ENCODE data around the gene PPP1R1B. TPM values are rescaled to one million over a fixed set of nuclear protein-coding genes. Genes with fewer than 3 reads are reported as not detected.

Gene PPP1R1B
- total RNA-seq, 1 experiment from 2014 or later = 8.2 TPM

- CTCF ChIA-PET = no interaction called here
- no peak overlapping the region for H3K27ac ChIP-seq (ENCODE audit: low read depth, low read length, poor library complexity, severe bottlenecking)
- H3K9me3 ChIP-seq (ENCODE audit: low read depth, low read length, poor library complexity, severe bottlenecking) = no peaks in the 10 kb centered on the region
- no peaks in the 10 kb centered on the region for H3K4me1 ChIP-seq (ENCODE audit: insufficient read depth, low read length, poor library complexity, severe bottlenecking)
- H3K36me3 ChIP-seq (ENCODE audit: insufficient read depth, low read length, poor library complexity, severe bottlenecking) = no peaks in the 10 kb centered on the region
- POLR2A ChIA-PET (ENCODE audit: low non-redundant PET) = no interaction called here
- DNase-seq (ENCODE audit: low spot score) = no peak
- intact Hi-C loops (cut with micrococcal nuclease; ENCODE audit: unreplicated experiment) = no loop called here
- peaks cover 37% of the 10 kb centered on the region for H3K27me3 ChIP-seq (replicated peaks; ENCODE audit: insufficient read depth, low read depth, low read length, poor library complexity)
- no peak for TF ChIP-seq EZH2 (IDR thresholded peaks at IDR 0.05; ENCODE audit: borderline replicate concordance, low read depth, low read length, poor library complexity, severe bottlenecking)
- TF ChIP-seq, protein P1, sequence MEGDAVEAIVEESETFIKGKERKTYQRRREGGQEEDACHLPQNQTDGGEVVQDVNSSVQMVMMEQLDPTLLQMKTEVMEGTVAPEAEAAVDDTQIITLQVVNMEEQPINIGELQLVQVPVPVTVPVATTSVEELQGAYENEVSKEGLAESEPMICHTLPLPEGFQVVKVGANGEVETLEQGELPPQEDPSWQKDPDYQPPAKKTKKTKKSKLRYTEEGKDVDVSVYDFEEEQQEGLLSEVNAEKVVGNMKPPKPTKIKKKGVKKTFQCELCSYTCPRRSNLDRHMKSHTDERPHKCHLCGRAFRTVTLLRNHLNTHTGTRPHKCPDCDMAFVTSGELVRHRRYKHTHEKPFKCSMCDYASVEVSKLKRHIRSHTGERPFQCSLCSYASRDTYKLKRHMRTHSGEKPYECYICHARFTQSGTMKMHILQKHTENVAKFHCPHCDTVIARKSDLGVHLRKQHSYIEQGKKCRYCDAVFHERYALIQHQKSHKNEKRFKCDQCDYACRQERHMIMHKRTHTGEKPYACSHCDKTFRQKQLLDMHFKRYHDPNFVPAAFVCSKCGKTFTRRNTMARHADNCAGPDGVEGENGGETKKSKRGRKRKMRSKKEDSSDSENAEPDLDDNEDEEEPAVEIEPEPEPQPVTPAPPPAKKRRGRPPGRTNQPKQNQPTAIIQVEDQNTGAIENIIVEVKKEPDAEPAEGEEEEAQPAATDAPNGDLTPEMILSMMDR (conservative IDR thresholded peaks at IDR 0.05; ENCODE audit: low read depth, low read length) = no peak
- no peak overlapping the region for H3K4me3 ChIP-seq (ENCODE audit: low read depth, low read length, poor library complexity, severe bottlenecking)
- no TSS peak for BruUV-seq (replicated peaks)
These were observed 33.4 kb upstream of the PPP1R1B start for GRCh38 chr17:39593371-39593770.

- peaks cover 56% of the 10 kb centered on the region for H3K27me3 ChIP-seq (replicated peaks; ENCODE audit: insufficient read depth, low read depth, low read length, poor library complexity)
- H3K27ac ChIP-seq (ENCODE audit: low read depth, low read length, poor library complexity, severe bottlenecking) = no peak overlapping the region
- no peaks in the 10 kb centered on the region for H3K4me1 ChIP-seq (ENCODE audit: insufficient read depth, low read length, poor library complexity, severe bottlenecking)
- no peak overlapping the region for H3K4me3 ChIP-seq (ENCODE audit: low read depth, low read length, poor library complexity, severe bottlenecking)
- intact Hi-C loops (cut with micrococcal nuclease; ENCODE audit: unreplicated experiment) = no loop called here
- no TSS peak for BruUV-seq (replicated peaks)
- ChIA-PET POLR2A (ENCODE audit: low non-redundant PET) (no interaction called here), CTCF (no interaction called here)
- no peaks in the 10 kb centered on the region for H3K9me3 ChIP-seq (ENCODE audit: low read depth, low read length, poor library complexity, severe bottlenecking)
- no peaks in the 10 kb centered on the region for H3K36me3 ChIP-seq (ENCODE audit: insufficient read depth, low read length, poor library complexity, severe bottlenecking)
- DNase-seq (ENCODE audit: low spot score) = no peak
- no peak for TF ChIP-seq EZH2 (IDR thresholded peaks at IDR 0.05; ENCODE audit: borderline replicate concordance, low read depth, low read length, poor library complexity, severe bottlenecking)
- TF ChIP-seq, protein P1 (conservative IDR thresholded peaks at IDR 0.05; ENCODE audit: low read depth, low read length) = no peak
These were observed 31.5 kb upstream of the PPP1R1B start for GRCh38 chr17:39595294-39595693.

DNA sequence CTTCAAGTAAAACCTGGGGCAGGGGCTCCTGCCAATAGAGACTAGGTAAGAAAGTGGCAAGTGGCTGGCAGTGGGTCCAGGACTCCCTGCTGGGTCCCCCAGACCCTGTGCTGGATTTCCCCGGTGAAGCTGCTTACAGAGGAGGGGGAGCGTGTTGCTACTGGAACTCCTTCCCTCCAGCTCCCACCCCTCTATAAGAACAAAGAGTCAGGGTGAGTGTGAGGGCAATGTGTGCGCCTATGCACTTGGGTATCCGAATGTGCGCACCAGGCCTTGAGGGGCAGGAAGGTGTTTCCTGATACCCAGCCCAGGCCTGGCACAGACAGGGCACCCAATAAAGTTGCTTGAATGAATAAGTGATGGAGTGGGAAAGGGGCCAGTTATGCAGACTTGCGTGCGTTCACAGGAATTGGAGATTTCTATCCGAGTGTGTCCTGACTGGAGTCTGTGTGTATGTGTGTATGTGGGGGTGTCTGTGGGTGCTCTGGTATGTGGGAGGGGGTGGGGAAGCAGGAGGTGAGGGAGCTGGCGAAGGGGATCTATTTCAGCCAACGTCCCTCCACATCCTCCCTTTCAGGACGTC is 30.7 kb upstream of the PPP1R1B start:
- no peak for DNase-seq (ENCODE audit: low spot score)
- ChIA-PET CTCF (no interaction called here), POLR2A (ENCODE audit: low non-redundant PET) (no interaction called here)
- Histone ChIP-seq H3K4me1 (ENCODE audit: insufficient read depth, low read length, poor library complexity, severe bottlenecking) (no peaks in the 10 kb centered on the region), H3K27ac (ENCODE audit: low read depth, low read length, poor library complexity, severe bottlenecking) (no peak overlapping the region), H3K36me3 (ENCODE audit: insufficient read depth, low read length, poor library complexity, severe bottlenecking) (no peaks in the 10 kb centered on the region), H3K4me3 (ENCODE audit: low read depth, low read length, poor library complexity, severe bottlenecking) (no peak overlapping the region), H3K9me3 (ENCODE audit: low read depth, low read length, poor library complexity, severe bottlenecking) (no peaks in the 10 kb centered on the region), H3K27me3 (replicated peaks; ENCODE audit: insufficient read depth, low read depth, low read length, poor library complexity) (peaks cover 64% of the 10 kb centered on the region)
- no peak for TF ChIP-seq EZH2 (IDR thresholded peaks at IDR 0.05; ENCODE audit: borderline replicate concordance, low read depth, low read length, poor library complexity, severe bottlenecking)
- TF ChIP-seq, protein P1 (conservative IDR thresholded peaks at IDR 0.05; ENCODE audit: low read depth, low read length) = no peak
- BruUV-seq (replicated peaks) = no TSS peak
- intact Hi-C loops (cut with micrococcal nuclease; ENCODE audit: unreplicated experiment) = no loop called here
